ENCODE measurements around the gene FBXL16. TPM values are rescaled to one million over a fixed set of nuclear protein-coding genes. Genes with fewer than 3 reads are reported as not detected.

Gene FBXL16
- total RNA-seq, 1 donor from 2014 or later = 0.30 TPM

- peak; percentile 3 for ATAC-seq
- no peak for DNase-seq (ENCODE audit: low spot score)
Observed at GRCh38 chr16:668519-669171, 37.0 kb downstream of the FBXL16 start.

DNA sequence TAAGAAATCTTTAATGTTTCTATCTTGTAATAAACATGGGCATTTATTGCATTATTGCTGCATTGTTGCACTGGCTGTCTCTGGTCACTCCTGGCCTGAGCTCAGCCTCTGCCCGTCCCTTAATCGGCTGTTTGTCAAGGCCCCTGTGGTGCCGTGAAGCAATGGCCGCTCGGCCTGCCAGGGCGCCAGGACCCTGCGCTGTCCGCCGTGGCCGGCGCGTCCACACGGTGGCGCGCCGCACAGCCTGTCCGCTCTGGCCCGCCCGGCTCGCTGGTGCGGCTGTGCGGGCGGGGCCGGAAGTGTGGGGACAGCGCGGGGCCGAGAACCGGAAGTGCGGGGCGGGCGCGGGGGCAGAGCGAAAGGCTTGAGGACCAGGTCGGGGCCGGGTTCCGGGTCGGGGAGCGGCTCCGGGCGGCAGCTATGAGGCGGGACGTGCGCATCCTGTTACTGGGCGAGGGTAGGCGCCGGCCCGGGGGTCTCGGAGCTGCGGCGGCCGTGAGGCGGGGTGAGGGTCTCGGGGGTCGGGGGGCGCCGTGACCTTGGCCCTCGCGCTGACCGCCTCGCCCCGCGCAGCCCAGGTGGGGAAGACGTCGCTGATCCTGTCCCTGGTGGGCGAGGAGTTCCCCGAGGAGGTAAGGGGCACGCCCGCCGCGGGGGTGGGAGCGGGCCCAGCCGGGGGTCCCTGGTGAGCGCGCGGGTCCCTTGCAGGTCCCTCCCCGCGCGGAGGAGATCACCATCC lies 37.7 kb downstream of the FBXL16 start, which contains the start of gene RHOT2:
Gene RHOT2, plus strand, starts transcription at position 353 of the 739 bp plus-strand sequence. Its CDS starts 68 bp downstream, at position 421.
- ATAC-seq (peak; percentile 95), DNase-seq (ENCODE audit: low spot score) (peak; percentile 93)

DNA sequence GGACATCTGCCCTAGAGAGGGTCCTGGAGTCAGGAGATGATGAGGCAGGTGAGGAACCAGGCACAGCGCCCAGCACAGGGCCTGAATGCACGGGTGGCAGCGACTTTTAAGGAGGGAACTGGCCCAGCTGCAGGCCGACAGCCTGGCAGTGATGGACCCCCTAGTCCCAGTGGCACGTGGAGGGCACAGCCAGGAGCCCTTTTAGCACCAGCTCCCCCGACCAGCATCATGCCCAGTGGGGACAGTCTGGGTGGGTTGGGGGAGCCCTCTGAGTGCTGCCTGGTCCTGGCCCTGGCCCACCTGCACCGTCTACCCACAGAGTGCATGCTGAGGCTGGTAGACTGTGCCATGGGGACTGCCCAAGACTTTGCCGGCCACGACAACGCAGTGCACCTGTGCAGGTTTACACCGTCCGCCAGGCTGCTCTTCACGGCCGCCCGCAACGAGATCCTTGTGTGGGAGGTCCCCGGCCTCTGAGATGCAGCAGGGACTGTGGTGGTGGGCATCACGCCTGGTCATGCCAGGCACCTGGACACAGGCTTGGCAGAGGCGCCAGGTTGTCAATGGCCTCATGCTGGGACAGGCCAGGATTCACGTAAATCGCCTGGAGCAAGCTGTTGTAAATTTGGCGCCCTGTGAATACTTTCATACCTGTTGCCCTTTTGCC lies 38.4 kb downstream of the FBXL16 start:
- DNase-seq (ENCODE audit: low spot score) (no peak), ATAC-seq (no peak)

DNA sequence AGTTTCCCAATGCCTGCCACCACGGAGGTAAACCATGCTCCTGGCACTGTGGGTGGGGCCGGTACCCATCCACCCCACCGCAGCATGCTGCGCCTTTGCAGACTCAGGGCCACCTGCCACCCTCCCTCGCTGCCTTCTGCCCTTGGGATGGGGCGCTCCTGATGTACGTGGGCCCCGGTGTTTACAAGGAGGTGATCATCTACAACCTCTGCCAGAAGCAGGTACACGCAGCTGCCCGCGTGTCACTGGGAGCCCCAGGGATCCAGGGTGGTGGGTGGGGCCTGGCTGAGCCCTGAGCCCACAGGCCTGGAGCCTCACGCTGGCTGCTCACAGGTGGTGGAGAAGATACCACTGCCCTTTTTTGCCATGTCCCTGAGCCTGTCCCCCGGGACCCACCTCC lies 39.0 kb downstream of the FBXL16 start:
- DNase-seq (ENCODE audit: low spot score) (no peak), ATAC-seq (no peak)

- ATAC-seq = no peak
- no peak for DNase-seq (ENCODE audit: low spot score)
Observed at GRCh38 chr16:662597-662996, 43.0 kb downstream of the FBXL16 start.

DNA sequence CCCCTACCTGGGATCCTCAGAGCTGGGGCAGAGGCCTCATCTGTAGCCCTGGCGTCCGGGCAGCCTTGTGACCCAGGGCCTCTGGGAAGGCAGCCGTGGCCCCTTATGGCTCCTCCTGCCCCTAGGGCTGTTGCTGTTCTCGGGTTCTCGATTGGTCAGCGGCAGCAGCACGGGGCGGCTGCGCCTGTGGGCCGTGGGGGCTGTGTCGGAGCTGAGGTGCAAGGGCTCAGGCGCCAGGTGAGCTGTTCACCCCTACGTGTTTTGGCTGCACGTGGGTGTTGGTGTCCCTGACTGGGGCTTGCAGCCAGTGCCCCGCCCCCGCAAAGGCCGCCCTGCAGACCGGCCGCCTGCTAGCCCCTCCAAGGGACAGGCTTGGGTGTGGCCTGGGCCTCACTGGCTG lies 43.5 kb downstream of the FBXL16 start:
- DNase-seq (ENCODE audit: low spot score) = no peak

DNA sequence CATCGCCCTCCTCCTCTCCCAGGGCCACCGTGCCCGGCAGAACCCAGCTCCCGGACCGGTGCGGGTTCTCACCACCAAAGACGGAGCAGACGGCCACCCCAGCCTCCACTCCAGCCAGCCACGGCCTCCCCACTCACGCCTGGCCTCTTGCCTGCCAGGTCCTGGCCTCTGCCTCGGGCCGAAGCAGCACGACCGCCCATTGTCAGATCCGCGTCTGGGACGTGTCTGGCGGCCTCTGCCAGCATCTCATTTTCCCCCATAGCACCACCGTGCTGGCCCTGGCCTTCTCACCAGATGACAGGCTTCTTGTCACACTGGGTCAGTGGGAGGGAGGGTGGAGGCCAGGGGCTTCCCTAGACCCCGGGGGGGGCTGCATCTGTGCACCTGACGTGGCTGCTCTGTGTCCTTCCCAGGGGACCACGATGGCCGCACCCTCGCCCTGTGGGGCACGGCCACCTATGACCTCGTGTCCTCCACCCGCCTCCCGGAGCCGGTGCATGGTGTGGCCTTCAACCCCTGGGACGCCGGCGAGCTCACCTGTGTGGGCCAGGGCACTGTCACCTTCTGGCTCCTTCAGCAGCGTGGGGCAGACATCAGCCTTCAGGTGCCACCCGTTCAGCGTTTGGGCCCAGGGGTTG lies 44.3 kb downstream of the FBXL16 start:
- DNase-seq (ENCODE audit: low spot score) (no peak), ATAC-seq (peak; percentile 52)

More for the DNA sequence above, 43.5 kb downstream of the FBXL16 start:
- no peak for ATAC-seq

DNA sequence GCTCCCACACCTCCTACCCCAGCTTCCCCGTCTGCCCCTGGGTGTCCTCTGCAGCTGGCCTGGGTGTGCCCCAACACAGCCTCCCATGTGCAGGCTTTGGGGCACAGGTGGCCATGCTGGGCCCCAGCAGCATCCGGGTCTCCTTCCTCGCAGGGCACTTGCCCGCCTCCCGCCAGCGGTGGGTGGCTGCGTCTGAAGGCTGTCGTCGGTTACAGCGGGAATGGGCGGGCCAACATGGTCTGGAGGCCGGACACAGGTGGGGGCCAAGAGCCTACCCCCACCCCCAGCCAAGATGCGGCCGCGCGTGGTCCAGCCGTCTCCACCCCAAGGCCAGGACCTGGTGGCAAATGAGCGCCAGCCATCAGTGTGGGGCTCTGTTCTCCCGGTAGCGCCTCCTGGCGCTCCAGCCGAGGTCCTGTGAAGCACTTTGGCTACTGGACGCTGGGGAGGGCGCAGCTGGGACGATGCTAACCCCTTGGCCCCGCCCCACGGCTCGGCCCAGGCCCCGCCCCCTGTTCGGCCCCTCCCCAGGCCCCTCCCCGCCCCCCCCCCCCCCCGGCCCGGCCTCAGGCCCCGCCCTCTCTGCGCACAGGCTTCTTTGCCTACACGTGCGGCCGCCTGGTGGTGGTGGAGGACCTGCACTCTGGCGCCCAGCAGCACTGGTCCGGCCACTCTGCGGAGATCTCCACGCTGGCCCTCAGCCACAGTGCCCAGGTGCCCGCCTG lies 45.0 kb downstream of the FBXL16 start:
- DNase-seq (ENCODE audit: low spot score) = peak; percentile 82
- ATAC-seq = peak; percentile 79

- ATAC-seq (no peak), DNase-seq (ENCODE audit: low spot score) (no peak)
Observed at GRCh38 chr16:660132-660458, 45.5 kb downstream of the FBXL16 start.

GRCh38 chr16:659618-660017 lies 46.0 kb downstream of the FBXL16 start:
- ATAC-seq = no peak
- no peak for DNase-seq (ENCODE audit: low spot score)

- no peak for DNase-seq (ENCODE audit: low spot score)
- no peak for ATAC-seq
Observed at GRCh38 chr16:658679-659571, 46.7 kb downstream of the FBXL16 start.

DNA sequence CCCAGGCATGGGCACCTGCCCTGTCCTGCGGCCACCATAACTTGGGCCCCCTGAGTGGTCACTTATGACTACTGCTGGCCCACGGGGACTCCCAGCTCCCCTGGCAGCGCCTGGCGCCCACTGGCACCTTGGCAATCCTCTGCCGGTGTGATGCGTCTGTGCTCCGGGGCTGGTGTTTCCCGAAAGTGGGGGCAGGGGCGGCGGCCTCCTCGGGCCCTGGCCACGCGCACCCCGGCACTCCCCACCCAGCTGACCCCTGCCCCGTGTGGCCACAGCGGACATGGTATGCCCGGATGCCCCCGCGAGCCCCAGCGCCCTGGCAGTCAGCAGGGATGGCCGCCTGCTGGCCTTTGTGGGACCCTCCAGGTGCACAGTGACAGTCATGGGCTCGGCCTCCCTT lies 48.1 kb downstream of the FBXL16 start:
- no peak for DNase-seq (ENCODE audit: low spot score)

DNA sequence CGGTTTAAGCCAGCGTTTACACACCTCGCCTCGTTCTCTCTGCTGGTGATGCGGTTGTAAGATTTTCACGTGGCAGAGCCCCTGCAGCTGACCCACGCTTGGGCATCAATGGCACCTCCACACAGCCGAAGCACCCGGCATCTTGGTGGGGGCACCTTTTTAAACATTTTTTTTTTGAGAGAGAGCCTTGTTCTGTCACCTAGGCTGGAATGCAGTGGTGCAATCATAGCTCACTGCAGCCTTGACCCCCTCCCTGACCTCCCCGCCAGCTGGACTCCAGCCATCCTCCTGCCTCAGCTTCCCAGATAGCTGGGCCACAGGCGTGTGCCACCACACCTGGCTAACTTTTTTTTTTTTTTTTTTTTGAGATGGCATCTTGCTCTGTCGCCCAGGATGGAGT lies 51.6 kb downstream of the FBXL16 start:
- no peak for ATAC-seq

More for the DNA sequence above, 48.1 kb downstream of the FBXL16 start:
- ATAC-seq = no peak

GRCh38 chr16:652454-653305 lies 52.9 kb downstream of the FBXL16 start:
- DNase-seq (ENCODE audit: low spot score) (no peak), ATAC-seq (no peak)

More for the DNA sequence above, 51.6 kb downstream of the FBXL16 start:
- no peak for DNase-seq (ENCODE audit: low spot score)

- DNase-seq (ENCODE audit: low spot score) = no peak
Observed at GRCh38 chr16:651844-652243, 53.8 kb downstream of the FBXL16 start.

GRCh38 chr16:649631-650030 lies 56.0 kb downstream of the FBXL16 start:
- ATAC-seq (no peak), DNase-seq (ENCODE audit: low spot score) (no peak)

More at GRCh38 chr16:651844-652243, 53.8 kb downstream of the FBXL16 start:
- no peak for ATAC-seq

GRCh38 chr16:648781-649589 lies 56.6 kb downstream of the FBXL16 start, which contains the start of gene WDR90:
TSS of gene WDR90 (plus strand) at chr16:649365. CDS start at chr16:649417, 52 bp downstream.
- DNase-seq (ENCODE audit: low spot score) (peak; percentile 97), ATAC-seq (peak; percentile 56)

All from left lobe of liver (tissue), 2 donors.